GM21737 (cell line): Measurements from ENCODE around the gene SH3BGRL.
"Not testable (repeated sequence)": the region's sequence is repeated elsewhere in the genome, so short reads cannot be mapped to it uniquely, and the experiment has no call there.

Experiments
- ATAC-seq: cut with Tn5 transposase; IDR thresholded peaks from one replicate; pipeline ENCODE4 v1.9.1; 2021; ENCODE audit warnings: mild to moderate bottlenecking, moderate library complexity; ENCODE audit not compliant: unreplicated experiment

SH3BGRL gene

GRCh38 chrX:81259020-81259713 is 57.3 kb downstream of the SH3BGRL start:
- no peak for ATAC-seq

GRCh38 chrX:81259714-81260395 is 58.0 kb downstream of the SH3BGRL start:
- no peak for ATAC-seq

DNA sequence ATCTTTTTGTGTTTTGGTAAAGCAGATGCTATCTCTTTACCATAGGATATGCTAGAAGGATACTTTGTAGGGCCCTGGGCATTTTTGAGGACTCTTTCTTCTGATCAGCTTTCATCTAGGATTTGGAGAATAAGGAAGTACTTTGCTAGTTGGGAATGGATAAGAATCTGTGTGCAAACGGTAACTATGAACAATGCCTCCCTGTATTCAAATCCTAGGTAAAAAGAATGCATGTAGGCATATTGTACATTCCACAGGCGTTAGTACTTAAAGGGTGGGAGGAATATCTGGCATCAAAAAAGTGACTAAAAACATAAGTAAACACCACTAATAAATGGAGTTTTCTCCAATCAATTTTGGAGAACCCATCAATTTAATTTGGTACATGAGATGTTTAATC is 59.7 kb downstream of the SH3BGRL start:
- no peak for ATAC-seq

DNA sequence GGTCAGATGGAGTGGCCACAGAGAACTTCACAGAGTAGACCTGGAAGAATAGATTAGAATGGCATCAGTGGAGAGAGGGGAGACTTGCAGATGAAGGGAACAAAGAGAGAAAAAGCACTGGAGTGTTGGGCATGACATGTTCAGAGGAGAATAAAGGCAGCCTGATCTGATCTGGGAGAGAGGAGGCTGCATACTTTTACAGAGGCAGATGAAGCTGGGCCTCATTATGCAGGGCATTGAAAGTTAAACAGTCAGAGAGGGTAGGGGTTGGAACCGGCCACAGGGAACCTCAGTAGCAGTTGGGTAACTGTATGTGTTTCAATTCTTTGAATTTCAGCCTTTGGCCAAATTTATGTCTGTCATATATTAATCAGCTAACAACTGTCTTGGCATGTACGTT is 61.2 kb downstream of the SH3BGRL start:
- no peak for ATAC-seq

GRCh38 chrX:81278616-81279015 is 76.7 kb downstream of the SH3BGRL start:
- ATAC-seq = no peak

- no peak for ATAC-seq
Observed at GRCh38 chrX:81280148-81280547, 78.2 kb downstream of the SH3BGRL start.

- no peak for ATAC-seq
Observed at GRCh38 chrX:81286075-81286474, 84.2 kb downstream of the SH3BGRL start.

- no peak for ATAC-seq
Observed at GRCh38 chrX:81286608-81287007, 84.7 kb downstream of the SH3BGRL start.

DNA sequence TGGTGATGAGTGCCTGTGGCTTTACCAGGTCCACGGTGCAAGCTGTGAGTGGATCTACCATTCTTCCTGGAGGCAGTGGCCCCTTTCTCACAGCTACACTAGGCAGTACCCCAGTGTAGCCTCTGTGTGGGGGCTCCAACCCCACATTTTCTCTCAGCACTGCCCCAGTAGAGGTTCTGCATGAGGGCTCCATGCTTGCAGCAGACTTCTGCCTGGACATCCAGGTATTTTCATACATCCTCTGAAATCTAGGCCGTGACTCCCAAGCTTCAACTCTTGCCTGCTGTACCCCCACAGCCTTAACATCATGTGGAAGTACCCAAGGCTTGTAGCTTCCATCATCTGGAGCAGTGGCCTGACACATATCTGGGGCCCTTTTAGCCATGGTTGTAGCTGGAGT is 90.1 kb downstream of the SH3BGRL start:
- ATAC-seq = no peak

GRCh38 chrX:81294101-81294500 is 92.2 kb downstream of the SH3BGRL start:
- ATAC-seq = no peak

DNA sequence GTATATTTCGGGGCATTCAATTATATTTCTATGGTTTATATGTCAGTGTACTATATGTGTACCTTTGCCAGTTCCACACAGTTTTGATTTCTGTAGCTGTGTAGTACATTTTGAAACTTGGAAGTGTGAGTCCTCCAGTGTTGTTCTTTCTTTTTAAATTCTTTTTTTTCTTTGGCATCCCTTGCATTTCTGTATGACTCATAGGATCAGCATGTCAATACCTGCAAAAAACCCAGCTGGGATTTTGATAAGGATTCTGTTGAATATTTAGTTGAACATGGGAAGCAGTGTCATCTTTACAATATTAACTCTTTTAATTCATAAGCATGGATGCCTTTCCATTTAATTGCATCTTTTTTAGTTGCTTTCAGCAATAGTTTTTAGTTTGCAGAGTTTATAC is 100.0 kb downstream of the SH3BGRL start:
- ATAC-seq = no peak

DNA sequence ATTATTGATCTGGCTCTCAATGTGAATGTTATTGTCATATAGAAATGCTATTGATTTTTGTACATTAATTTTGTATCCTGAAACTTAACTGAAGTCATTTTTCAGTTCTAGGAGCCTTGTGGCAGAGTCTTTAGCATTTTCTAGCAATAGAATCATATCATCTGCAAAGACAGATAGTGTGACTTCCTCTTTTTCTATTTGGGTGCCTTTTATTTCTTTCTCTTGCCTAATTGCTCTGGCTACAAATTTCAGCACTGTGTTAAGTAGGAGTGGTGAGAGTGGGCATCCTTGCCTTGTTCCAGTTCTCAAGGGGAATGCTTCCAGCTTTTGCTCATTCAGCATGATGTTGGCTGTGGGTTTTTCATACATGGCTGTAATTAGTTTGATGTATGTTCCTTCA is 102.7 kb downstream of the SH3BGRL start:
- ATAC-seq = no peak

GRCh38 chrX:81305240-81305639 is 103.3 kb downstream of the SH3BGRL start:
- ATAC-seq = no peak

- no peak for ATAC-seq
Observed at GRCh38 chrX:81308086-81308829, 106.4 kb downstream of the SH3BGRL start.

DNA sequence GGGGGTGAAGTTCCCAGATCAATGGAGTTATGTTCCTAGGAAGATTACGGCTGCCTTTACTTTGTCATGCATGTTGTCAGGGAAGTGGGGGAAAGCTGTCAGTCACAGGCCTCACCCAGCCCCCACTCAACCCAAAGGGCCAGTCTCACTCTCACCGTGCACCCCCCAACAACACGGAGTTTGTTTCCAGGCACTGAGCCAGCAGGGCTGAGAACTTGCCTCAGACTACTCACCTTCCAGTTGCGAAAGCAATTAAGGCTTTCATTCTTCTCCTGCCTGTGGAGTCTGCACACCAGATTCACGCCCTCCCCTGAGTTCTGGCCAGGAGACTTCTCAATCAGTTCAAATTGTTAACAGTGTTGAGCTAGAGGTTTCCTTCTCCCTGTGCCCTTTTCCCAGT is 114.3 kb downstream of the SH3BGRL start:
- ATAC-seq = no peak

DNA sequence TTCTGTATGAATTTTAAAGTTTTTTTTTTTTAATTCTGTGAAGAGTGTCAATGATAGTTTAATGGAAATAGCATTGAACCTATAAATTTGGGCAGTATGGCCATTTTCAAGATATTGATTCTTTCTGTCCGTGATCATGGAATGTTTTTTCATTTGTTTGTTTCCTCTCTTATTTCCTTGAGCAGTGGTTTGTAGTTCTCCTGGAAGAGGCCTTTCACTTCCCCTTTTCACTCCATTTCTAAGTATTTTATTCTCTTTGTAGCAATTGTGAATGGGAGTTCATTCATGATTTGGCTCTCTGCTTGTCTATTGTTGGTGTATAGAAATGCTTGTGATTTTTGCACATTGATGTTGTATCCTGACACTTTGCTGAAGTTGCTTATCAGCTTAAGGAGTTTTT is 129.8 kb downstream of the SH3BGRL start:
- ATAC-seq = not testable (repeated sequence)

GRCh38 chrX:81336455-81337152 is 134.7 kb downstream of the SH3BGRL start:
- ATAC-seq = no peak

- no peak for ATAC-seq
Observed at GRCh38 chrX:81337805-81338204, 135.9 kb downstream of the SH3BGRL start.

GRCh38 chrX:81338924-81339323 is 137.0 kb downstream of the SH3BGRL start:
- ATAC-seq = no peak

DNA sequence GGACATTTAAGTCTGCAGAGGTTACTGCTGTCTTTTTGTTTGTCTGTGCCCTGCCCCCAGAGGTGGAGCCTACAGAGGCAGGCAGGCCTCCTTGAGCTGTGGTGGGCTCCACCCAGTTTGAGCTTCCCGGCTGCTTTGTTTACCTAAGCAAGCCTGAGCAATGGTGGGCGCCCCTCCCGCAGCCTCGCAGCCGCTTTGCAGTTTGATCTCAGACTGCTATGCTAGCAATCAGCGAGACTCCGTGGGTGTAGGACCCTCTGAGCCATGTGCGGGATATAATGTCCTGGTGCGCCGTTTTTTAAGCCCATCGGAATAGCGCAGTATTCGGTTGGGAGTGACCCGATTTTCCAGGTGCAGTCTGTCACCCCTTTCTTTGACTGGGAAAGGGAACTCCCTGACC is 143.4 kb downstream of the SH3BGRL start:
- ATAC-seq = not testable (repeated sequence)
